Common myeloid progenitor, CD34-positive (primary cell): ENCODE measurements around the gene FSIP1.

Experiments
- CTCF ChIA-PET: fragments of 350-600 bp; sonication (Branson Sonifier 250); formaldehyde crosslinking; loops from one replicate; lab custom pipeline; 2021; ENCODE audit warnings: antibody characterized with exemption; lab: Charles Lee
- POLR2A ChIA-PET: fragments of 350-600 bp; sonication (Branson Sonifier 250); formaldehyde crosslinking; loops from one replicate; lab custom pipeline; 2021; ENCODE audit warnings: antibody characterized with exemption; lab: Charles Lee
- DNase-seq, 3 donors: peaks; one replicate each; pipeline versions ENCODE4 v3.0.0 to v3.0.0-alpha.2; 2013
- H3K27ac ChIP-seq, 2 experiments: 1 replicate in 1 of 2; 2 replicates in 1 of 2; pipeline ENCODE4 v1.7.0; 2013; ENCODE audit warnings: inconsistent platforms in 2 of 2, low read length in 2 of 2, mild to moderate bottlenecking in 2 of 2, low read depth in 1 of 2, moderate library complexity in 1 of 2; ENCODE audit not compliant: severe bottlenecking in 2 of 2, insufficient read depth in 1 of 2, poor library complexity in 1 of 2
- H3K27me3 ChIP-seq, 5 experiments: replicated peaks in 2 of 5; 1 replicate in 3 of 5; 2 replicates in 2 of 5; pipeline versions ENCODE4 v1.6.1 to v1.7.0; 2013; ENCODE audit warnings: low read length in 4 of 5, mild to moderate bottlenecking in 2 of 5, moderate library complexity in 2 of 5, inconsistent platforms in 1 of 5; ENCODE audit not compliant: insufficient read depth in 5 of 5, control insufficient read depth in 4 of 5
- H3K36me3 ChIP-seq, 4 experiments: 1 replicate in 2 of 4; 2 replicates in 2 of 4; pipeline versions ENCODE4 v1.6.1 to v1.7.0; 2013; ENCODE audit warnings: low read length in 3 of 4, control low read depth in 1 of 4, mild to moderate bottlenecking in 1 of 4; ENCODE audit not compliant: control insufficient read depth in 4 of 4, insufficient read depth in 4 of 4
- H3K4me1 ChIP-seq, 4 experiments: 1 replicate in 3 of 4; 2 replicates in 1 of 4; pipeline versions ENCODE4 v1.6.1 to v1.7.1; 2013; ENCODE audit warnings: low read length in 3 of 4, mild to moderate bottlenecking in 3 of 4, control low read depth in 1 of 4, inconsistent platforms in 1 of 4, moderate library complexity in 1 of 4; ENCODE audit not compliant: control insufficient read depth in 4 of 4, insufficient read depth in 4 of 4; ENCODE audit errors: control extremely low read depth in 1 of 4
- H3K4me3 ChIP-seq, 7 experiments: 1 replicate in 4 of 7; 2 replicates in 3 of 7; pipeline versions ENCODE4 v1.5.1 to v1.7.0; 2013; ENCODE audit warnings: mild to moderate bottlenecking in 7 of 7, low read length in 6 of 7, moderate library complexity in 6 of 7, inconsistent platforms in 2 of 7, low read depth in 2 of 7, control low read depth in 1 of 7; ENCODE audit not compliant: insufficient read depth in 4 of 7, control insufficient read depth in 1 of 7; ENCODE audit errors: extremely low read depth in 1 of 7
- H3K9me3 ChIP-seq, 5 experiments: 1 replicate in 4 of 5; 2 replicates in 1 of 5; pipeline versions ENCODE4 v1.6.1 to v1.7.1; 2013; ENCODE audit warnings: low read length in 4 of 5, mild to moderate bottlenecking in 2 of 5, inconsistent platforms in 1 of 5, low read depth in 1 of 5, moderate library complexity in 1 of 5; ENCODE audit not compliant: control insufficient read depth in 4 of 5, insufficient read depth in 2 of 5; ENCODE audit errors: control extremely low read depth in 1 of 5
- WGBS: methylation state at CpG from one replicate; pipeline ENCODE4 v1.1.5; 2013; ENCODE audit not compliant: insufficient coverage; 5-methylcytosine and 5-hydroxymethylcytosine counted together

The FSIP1 gene

DNA sequence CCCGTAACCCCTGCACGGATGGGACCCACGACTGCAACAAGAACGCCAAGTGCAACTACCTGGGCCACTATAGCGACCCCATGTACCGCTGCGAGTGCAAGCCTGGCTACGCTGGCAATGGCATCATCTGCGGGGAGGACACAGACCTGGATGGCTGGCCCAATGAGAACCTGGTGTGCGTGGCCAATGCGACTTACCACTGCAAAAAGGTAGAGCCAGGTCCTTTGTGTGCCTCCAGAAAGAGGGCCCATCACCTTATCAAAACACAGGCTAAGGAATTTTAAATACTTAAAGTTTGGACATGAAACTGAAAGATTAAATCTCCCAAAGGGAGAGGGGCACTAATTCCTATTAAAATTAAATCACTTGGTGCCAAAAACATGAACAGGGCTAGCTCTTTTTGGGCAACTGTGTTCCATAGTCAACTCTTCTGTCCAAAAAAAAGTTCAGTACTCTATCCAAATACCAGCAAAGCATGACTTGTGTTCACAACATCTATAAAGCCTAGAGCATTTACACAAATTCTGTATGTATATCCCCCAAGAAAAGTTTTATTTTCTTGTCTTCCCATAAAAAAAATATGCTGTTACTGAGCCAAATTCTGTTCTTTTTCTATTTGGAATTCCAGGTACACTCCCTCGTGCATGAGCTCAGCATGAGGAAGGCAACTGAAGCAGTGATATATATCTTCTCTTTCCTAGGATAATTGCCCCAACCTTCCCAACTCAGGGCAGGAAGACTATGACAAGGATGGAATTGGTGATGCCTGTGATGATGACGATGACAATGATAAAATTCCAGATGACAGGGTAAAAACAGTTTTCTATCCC is 192.6 kb downstream of the FSIP1 start:
- no peak overlapping the region for H3K27ac ChIP-seq
- POLR2A ChIA-PET = no interaction called here
- 97% methylated on average over 11 of the region's 13 CpGs for WGBS
- H3K36me3 ChIP-seq = peaks cover 0 to 11% (median 0%) of the 10 kb centered on the region in 4 experiments
- no peaks in the 10 kb centered on the region for H3K27me3 ChIP-seq
- H3K4me3 ChIP-seq = no peak overlapping the region
- peaks cover 0 to 7% (median 3%) of the 10 kb centered on the region in 4 experiments for H3K4me1 ChIP-seq
- no peaks in the 10 kb centered on the region for H3K9me3 ChIP-seq
- no peak for DNase-seq
- CTCF ChIA-PET = interaction anchor here (1.4 kb wide), 1 partner anchor 145 kb away, joined by 3 read pairs; no protein-coding TSS in a partner anchor

DNA sequence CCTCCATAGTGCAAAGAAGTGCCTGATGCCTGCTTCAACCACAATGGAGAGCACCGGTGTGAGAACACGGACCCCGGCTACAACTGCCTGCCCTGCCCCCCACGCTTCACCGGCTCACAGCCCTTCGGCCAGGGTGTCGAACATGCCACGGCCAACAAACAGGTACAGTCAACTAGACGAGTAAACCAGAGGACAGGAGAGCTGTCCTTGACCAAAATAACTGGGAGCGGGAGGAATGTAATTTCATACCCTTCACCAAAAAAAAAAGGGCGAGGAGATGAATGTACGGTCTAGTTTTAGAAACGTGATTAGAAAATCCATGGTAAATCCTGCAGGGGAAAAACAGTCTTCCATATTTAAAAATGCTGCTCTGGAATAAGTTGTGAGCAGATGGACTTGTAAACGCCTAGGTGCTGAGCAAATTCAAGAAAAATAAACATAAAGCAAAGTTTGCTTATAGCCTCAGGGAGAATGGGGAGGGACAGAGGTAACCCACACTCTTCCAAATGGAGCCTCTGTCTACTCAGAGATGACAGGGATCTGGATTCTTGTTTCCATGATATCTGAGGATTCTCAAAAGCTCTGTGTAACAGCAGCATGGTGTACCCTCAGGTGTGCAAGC is 193.3 kb downstream of the FSIP1 start:
- ChIA-PET POLR2A (no interaction called here), CTCF (interaction anchor here (1.4 kb wide), 1 partner anchor 144 kb away, joined by 3 read pairs; no protein-coding TSS in a partner anchor)
- H3K4me3 ChIP-seq = no peak overlapping the region
- no peak overlapping the region for H3K27ac ChIP-seq
- H3K27me3 ChIP-seq = no peaks in the 10 kb centered on the region
- 99% methylated on average over 10 of the region's 14 CpGs for WGBS
- H3K36me3 ChIP-seq = peaks cover 0 to 11% (median 0%) of the 10 kb centered on the region in 4 experiments
- no peak for DNase-seq
- no peaks in the 10 kb centered on the region for H3K9me3 ChIP-seq
- H3K4me1 ChIP-seq = peaks cover 0 to 8% (median 3%) of the 10 kb centered on the region in 4 experiments

DNA sequence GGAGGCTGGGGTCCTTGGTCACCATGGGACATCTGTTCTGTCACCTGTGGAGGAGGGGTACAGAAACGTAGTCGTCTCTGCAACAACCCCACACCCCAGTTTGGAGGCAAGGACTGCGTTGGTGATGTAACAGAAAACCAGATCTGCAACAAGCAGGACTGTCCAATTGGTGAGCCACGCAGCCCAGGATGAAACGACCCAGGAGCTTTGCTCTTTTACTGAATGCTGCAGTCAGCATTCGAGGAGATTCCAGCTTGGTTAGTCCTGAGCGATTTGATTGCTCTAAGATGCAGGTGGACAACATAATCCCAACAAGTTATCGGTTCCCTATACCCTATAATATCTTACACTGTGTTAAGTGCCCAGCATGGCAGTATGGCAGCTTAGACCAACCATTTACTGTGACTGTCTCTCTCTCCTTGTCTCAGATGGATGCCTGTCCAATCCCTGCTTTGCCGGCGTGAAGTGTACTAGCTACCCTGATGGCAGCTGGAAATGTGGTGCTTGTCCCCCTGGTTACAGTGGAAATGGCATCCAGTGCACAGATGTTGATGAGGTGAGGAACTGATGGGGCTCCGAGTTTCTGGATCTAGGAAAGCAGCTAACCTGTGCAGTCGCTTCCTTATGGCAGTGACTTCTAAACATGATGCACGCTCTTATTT is 194.0 kb downstream of the FSIP1 start:
- peaks cover 0 to 11% (median 0%) of the 10 kb centered on the region in 4 experiments for H3K36me3 ChIP-seq
- ChIA-PET CTCF (interaction anchor here (1.4 kb wide), 1 partner anchor 143 kb away, joined by 3 read pairs; no protein-coding TSS in a partner anchor), POLR2A (no interaction called here)
- H3K9me3 ChIP-seq = no peaks in the 10 kb centered on the region
- no peak overlapping the region for H3K27ac ChIP-seq
- no peak for DNase-seq
- no peaks in the 10 kb centered on the region for H3K27me3 ChIP-seq
- H3K4me1 ChIP-seq = peaks cover 0 to 8% (median 3%) of the 10 kb centered on the region in 4 experiments
- 97% methylated on average over 13 of the region's 13 CpGs for WGBS
- no peak overlapping the region for H3K4me3 ChIP-seq

DNA sequence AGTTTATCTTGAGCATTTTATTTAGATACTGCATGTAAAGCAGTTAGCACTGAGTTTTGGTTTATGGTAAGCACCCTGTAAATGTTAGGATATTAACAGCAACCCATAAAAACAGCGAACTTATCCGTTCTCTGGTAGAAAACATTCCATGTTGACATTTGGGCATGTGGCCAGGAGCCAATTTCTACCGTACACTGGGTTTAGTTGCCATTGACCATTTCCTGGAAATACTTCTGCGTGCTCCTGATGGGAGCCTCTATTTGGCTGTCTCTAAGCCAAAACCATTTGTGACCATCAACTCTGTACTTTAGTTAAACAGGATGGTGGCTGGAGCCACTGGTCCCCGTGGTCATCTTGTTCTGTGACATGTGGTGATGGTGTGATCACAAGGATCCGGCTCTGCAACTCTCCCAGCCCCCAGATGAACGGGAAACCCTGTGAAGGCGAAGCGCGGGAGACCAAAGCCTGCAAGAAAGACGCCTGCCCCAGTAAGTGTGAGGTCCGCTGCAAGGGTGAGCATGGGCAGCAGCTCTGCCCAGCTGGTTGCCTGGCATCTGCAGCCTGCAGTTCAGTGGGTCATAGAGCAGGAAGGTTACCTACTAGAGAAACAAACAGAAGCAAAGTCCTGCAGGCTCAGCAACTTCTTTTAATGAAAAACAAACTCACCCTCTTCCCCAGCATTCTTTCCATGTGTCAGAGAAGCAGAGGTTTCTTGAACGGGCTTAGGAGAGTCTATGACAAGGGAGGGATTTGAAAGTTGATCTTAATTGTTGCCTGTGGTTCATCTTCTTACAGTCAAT is 194.7 kb downstream of the FSIP1 start:
- CTCF ChIA-PET = interaction anchor here (1.4 kb wide), 1 partner anchor 143 kb away, joined by 3 read pairs; no protein-coding TSS in a partner anchor
- DNase-seq = no peak
- no peak overlapping the region for H3K27ac ChIP-seq

DNA sequence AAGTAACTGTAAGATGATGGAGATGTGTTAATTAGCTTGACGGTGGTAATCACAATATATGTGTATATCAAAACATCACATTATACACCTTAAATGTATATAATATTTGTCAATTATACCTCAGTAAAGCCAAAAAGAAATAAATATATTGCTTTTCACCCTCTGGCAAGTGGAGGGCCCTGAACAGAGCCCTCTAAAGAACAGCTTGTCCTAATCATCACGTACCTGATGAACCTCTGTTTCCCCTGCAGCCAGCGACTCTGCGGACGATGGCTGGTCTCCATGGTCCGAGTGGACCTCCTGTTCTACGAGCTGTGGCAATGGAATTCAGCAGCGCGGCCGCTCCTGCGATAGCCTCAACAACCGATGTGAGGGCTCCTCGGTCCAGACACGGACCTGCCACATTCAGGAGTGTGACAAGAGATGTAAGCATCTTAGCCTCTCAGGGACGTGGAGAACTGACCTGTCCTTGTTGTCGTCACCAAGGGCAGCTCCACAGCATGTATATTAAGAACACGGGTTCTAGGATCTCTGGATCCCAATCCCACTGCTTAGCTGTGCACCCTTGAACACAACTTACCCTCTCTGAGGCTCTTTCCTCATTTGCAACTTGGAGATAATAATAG is 195.4 kb downstream of the FSIP1 start:
- no peak overlapping the region for H3K4me3 ChIP-seq
- CTCF ChIA-PET = no interaction called here
- WGBS = 95% methylated on average over 16 of the region's 17 CpGs

More for the DNA sequence above, 194.7 kb downstream of the FSIP1 start:
- POLR2A ChIA-PET = no interaction called here
- Histone ChIP-seq H3K4me1 (peaks cover 0 to 8% (median 3%) of the 10 kb centered on the region in 4 experiments), H3K9me3 (no peaks in the 10 kb centered on the region), H3K36me3 (peaks cover 0 to 10% (median 0%) of the 10 kb centered on the region in 4 experiments), H3K27me3 (no peaks in the 10 kb centered on the region), H3K4me3 (no peak overlapping the region)
- 94% methylated on average over 11 of the region's 13 CpGs for whole genome bisulfite sequencing

More for the DNA sequence above, 195.4 kb downstream of the FSIP1 start:
- peaks cover 0 to 8% (median 3%) of the 10 kb centered on the region in 4 experiments for H3K4me1 ChIP-seq
- H3K9me3 ChIP-seq = no peaks in the 10 kb centered on the region
- H3K36me3 ChIP-seq = peaks cover 0 to 4% (median 0%) of the 10 kb centered on the region in 4 experiments
- POLR2A ChIA-PET = no interaction called here
- no peak for DNase-seq
- no peak overlapping the region for H3K27ac ChIP-seq
- peaks cover 0 to 2% (median 0%) of the 10 kb centered on the region in 5 experiments for H3K27me3 ChIP-seq
